GM19328 (cell line): ENCODE data around the gene APOL2.
"Not testable (repeated sequence)": the region's sequence is repeated elsewhere in the genome, so short reads cannot be mapped to it uniquely, and the experiment has no call there.

Experiments
- ATAC-seq: cut with Tn5 transposase; IDR thresholded peaks from one replicate; pipeline ENCODE4 v1.9.1; 2021; ENCODE audit warnings: mild to moderate bottlenecking, moderate library complexity; ENCODE audit not compliant: unreplicated experiment

APOL2 gene

GRCh38 chr22:36239401-36240171, at the start of gene APOL2:
Gene APOL2, minus strand, starts transcription at chr22:36239527. Its CDS starts 6,365 bp downstream, at chr22:36233162.
- ATAC-seq = peak; percentile 92

GRCh38 chr22:36288571-36289405, 49.5 kb upstream of the APOL2 start:
- ATAC-seq = no peak

DNA sequence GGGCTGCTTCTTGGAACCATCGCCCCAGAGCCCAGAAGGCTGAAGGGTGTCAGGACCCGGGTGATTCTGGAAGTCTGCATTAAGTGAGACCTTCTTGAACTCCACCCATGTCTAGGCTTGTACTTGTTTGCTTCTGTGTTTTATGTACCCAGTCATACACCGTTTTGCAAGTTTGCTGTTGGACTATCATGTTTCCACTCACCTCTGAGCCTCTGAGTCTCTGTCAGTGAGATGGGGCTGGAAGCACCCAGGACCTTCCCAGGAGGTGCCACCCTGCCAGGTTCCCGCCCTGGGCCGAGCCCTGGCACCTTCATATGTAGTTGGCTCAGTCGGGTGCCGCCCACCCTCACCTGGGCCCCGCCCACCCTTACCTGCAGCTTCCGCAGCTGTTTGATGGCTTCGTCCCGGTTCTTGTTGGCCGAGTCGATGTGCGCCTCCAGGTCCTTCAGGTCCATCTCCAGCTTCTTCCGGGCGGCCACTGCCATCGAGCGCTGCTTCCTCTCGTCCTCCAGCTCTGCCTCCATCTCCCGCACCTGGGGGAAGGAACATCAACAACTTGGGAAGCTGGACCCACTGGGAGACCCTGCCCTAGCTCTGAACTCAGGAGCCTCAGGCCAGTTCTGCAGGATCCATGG, 48.7 kb upstream of the APOL2 start:
- no peak for ATAC-seq

DNA sequence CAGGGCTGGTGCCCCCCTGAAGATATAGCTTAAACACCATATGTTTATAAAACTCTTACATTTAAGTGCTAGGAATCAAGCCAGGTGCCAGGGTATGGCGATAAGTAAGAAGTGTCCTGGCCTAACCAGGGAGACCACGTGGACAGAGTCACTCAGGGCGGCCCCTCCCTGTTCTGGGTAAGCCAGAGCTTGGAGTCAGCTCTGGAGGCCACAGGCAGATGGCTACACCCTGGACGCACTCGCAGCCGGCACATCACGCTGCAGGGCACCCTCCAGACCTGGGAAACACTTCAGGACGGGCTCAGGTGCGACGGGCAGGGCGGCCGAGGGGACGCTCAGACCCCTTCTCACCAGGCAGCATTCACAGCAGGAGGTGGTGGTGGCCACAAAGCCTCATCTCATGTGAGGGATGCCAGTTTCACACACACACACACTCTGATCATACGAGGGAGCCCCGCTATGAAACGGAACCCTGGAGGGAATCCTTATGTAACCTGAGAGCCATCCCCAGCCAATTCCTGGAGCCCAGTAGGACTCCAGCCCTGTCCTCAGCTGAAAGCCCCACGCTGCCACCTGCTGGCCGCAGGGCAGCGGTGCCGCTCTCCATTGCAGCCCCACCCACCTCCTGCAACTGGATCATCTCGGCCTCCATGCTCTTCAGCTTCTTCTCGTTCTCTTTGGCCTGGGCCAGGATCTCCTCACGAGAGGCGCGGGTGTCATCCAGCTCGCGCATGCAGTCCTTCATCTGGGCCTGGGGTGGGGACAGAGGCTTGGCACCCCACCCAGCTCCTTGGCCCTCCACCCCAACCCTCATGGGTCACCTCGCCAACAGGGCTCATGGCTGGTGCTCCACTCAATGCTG, 47.0 kb upstream of the APOL2 start:
- ATAC-seq = no peak

DNA sequence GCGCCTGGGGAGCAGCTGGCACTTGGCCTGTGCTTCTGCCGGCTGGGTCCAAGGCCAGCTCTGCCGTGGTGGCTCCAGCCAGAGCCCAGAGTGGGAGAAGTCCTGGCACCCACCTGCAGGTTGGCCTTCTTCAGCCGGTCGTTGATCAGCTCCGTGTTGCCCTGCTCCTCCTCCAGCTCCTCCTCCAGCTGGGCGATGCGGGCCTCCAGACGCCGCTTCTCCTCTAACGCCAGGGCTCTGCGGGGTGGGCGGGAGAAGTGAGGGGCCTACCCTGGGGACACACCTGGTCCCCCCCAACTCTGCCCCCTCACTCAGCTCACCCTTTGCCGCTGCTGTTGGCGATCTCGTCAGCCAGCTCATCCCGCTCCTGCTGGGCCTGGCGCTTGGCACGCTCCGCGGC, 46.2 kb upstream of the APOL2 start:
- no peak for ATAC-seq

DNA sequence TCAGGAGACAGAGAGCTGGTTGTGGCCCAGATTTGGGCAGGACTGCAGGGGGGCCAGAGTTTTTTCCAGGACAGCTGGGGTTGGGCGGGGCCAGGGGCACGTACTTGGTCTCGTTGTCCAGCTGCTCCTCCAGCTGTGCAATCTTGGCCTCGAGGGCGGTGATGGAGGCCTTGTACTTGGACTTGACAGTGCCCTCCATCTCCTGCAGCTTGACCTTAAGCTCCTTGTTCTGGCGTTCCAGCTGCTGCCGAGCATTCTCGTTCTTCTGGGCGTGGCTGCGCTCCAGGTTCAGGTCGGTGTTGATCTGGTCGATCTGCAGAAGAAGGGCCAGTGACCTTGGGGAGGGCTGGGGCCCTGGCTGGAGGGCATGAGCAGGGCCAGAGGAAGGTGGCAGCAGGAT, 45.7 kb upstream of the APOL2 start:
- ATAC-seq = no peak

DNA sequence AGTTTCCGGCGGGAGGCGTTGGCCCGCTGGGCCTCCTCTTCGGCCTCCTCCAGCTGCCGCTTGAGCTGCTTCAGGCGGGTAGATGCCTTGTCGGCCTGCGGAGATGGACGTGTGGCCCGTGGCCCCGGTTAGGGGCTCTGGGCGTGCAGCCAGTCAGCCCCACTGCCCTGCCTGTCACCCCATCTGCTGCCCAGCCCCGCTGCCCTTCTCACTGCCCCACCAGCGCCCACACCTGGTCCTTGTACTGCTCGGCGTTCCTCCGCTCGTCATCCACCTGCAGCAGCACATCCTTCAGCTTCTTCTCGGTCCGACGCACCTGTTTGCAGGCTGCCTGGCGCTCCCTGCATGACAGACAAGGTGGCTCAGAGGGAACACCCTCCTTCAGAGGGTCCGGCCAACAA, 44.8 kb upstream of the APOL2 start:
- no peak for ATAC-seq

DNA sequence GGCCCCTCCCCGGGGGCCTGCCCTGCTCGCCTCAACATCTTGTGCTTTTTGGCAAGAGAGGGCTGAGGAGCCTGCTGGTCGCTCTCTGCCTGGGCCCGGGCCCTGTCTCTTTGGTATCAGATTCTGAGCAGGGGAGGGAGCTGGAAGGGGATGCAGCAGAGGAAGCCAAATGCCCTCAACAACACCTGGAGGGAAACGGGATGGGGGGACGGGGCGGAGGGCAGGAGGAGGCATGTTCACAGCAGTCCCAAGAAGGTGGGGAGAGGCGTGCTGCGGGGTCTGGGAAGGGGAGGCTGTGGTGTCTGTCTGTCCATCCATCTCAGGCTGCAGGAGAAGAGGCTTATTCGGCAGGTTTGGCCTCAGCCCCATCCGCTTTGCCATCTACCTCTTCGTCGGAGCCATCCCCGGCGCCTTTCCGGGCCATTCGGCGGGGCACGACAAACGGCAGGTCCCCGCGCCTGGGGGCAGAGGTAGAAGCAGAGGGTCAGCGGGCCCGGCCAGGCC, 43.1 kb upstream of the APOL2 start:
- no peak for ATAC-seq

- no peak for ATAC-seq
Observed at GRCh38 chr22:36281781-36282327, 42.5 kb upstream of the APOL2 start.

- ATAC-seq = no peak
Observed at GRCh38 chr22:36280379-36280778, 41.1 kb upstream of the APOL2 start.

DNA sequence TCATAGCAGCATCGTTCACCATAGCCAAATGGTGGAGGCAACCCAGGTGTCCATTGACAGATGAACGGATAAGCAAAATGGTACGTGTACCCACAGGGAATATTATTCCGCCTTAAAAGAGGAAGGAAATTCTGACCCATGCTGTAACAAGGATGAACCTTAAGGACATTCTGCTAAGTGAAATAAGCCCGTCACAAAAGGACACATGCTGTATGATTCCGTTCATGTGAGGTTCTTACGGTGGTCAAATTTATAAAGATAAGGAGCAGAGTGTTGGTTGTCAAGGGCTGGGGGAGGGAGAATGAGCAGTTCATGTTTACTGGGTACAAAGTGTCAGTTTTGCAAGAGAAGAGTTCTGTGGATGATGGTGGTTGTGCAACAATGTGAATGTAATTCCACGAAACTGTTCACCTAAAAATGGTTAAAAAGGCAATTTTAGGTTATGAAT, 39.9 kb upstream of the APOL2 start:
- no peak for ATAC-seq

GRCh38 chr22:36277482-36278291, 38.4 kb upstream of the APOL2 start:
- ATAC-seq = no peak

GRCh38 chr22:36274531-36274930, 35.2 kb upstream of the APOL2 start:
- no peak for ATAC-seq

GRCh38 chr22:36271951-36272350, 32.6 kb upstream of the APOL2 start:
- not testable (repeated sequence) for ATAC-seq

DNA sequence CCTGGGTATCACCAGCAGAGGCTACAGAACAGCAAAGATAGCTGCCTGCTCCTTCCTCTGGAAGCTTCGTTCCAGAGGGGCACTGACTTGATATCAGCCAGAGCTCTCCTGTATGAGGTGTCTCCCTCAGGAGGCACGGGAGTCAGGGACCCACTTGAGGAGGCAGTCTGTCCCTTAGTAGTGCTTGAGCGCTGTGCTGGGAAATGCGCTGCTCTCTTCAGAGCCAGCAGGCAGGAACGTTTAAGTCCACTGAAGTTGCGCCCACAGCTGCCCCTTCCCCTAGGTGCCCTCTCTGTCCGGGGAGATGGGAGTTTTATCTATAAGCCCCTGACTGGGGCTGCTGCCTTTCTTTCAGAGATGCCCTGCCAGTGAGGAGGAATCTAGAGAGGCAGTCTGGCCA, 31.9 kb upstream of the APOL2 start:
- not testable (repeated sequence) for ATAC-seq

GRCh38 chr22:36267896-36268485, 28.7 kb upstream of the APOL2 start:
- ATAC-seq = no peak

GRCh38 chr22:36267058-36267457, 27.7 kb upstream of the APOL2 start:
- ATAC-seq = no peak

DNA sequence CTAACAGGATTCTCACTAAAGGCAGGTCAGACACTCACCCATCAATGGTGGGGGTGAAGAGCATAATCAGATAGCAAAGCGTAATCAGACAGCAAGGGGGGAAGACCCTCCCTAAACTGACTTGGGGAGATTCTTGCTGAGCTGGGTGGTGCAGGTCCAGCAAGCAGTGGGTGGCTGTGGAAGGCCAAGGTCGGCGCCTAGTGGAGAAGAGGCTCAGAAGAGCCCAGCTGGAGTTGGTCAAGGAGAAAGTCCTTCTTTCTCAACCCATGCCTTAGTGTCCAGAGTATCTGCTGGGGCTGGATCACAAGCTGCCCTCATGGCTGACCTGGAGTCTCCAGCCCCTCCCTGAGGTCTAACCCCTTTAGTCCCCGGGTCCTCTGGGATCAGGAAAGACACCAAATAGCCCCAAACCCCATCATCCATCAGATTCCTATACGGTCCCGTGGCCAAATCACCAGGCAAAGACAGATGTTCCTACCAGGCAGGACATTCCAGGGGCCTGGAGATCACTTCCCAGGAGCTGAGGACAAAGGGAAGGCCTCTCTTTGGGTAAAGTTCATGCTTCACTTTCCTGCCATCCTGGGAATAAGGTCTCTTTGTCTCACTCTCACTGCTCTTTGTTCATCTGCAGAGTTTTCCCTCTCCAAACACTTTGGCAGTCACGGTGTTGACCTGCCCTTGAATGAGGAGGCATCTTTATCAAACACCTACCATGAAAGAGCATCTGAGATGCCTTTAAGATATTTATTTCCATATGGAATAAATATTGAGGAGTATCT, 24.7 kb upstream of the APOL2 start:
- not testable (repeated sequence) for ATAC-seq
